H1 (cell line): ENCODE measurements around the gene TEKTIP1.

Source experiments
- EZH2 ChIP-seq: fragments of 200-600 bp; sonication (generic); IDR thresholded peaks from 2 replicates; pipeline ENCODE4 v1.7.1; 2012; ENCODE audit warnings: low read depth, mild to moderate bottlenecking, moderate library complexity, low read length, inconsistent platforms; ENCODE audit not compliant: severe bottlenecking
- JUN ChIP-seq: IDR thresholded peaks from 2 replicates; pipeline ENCODE4 v1.6.1; 2011; ENCODE audit warnings: low read depth, mild to moderate bottlenecking, improper control_type of control experiment, low read length
- USF2 ChIP-seq: IDR thresholded peaks from 2 replicates; pipeline ENCODE4 v1.6.1; 2011; ENCODE audit warnings: low read length, improper control_type of control experiment
- YY1 ChIP-seq: IDR thresholded peaks from 2 replicates; pipeline ENCODE4 v1.6.1; 2011; ENCODE audit warnings: low read depth, mild to moderate bottlenecking, low read length
- TF ChIP-seq, protein P1 (sequence below), 3 experiments: IDR thresholded peaks; 1 replicate in 2 of 3; 2 replicates in 1 of 3; pipeline versions ENCODE4 v1.5.1 to v1.6.1; 2011; ENCODE audit warnings: low read length in 3 of 3, mild to moderate bottlenecking in 3 of 3, inconsistent platforms in 2 of 3, low read depth in 1 of 3, moderate library complexity in 1 of 3; ENCODE audit not compliant: insufficient read depth in 1 of 3; ENCODE audit errors: control extremely low read depth in 1 of 3

DNA sequence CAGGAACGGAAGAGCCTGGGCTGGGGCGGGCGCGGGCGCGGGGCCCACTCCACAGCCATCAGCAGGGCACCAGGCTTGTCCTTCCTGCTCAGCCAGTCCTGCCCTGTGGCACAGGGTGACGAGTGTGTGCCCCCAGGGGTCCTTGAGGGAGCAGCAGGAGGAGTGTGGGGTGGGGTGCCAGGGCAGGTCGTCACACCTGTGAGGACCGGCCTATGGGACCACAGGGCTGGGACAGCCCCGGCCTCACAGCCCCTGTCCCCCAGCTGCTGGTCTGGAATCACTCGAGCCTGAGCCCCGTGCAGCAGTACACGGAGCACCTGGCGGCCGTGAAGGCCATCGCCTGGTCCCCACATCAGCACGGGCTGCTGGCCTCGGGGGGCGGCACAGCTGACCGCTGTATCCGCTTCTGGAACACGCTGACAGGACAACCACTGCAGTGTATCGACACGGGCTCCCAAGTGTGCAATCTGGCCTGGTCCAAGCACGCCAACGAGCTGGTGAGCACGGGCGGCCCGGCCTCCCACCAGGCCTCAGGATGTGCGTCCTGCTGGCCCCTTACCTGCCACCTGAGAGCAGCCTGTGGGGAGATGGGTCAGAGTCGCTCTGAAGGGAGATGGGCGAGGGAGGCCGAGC, 6.7 kb upstream of the TEKTIP1 start:
- TF ChIP-seq, protein P1, sequence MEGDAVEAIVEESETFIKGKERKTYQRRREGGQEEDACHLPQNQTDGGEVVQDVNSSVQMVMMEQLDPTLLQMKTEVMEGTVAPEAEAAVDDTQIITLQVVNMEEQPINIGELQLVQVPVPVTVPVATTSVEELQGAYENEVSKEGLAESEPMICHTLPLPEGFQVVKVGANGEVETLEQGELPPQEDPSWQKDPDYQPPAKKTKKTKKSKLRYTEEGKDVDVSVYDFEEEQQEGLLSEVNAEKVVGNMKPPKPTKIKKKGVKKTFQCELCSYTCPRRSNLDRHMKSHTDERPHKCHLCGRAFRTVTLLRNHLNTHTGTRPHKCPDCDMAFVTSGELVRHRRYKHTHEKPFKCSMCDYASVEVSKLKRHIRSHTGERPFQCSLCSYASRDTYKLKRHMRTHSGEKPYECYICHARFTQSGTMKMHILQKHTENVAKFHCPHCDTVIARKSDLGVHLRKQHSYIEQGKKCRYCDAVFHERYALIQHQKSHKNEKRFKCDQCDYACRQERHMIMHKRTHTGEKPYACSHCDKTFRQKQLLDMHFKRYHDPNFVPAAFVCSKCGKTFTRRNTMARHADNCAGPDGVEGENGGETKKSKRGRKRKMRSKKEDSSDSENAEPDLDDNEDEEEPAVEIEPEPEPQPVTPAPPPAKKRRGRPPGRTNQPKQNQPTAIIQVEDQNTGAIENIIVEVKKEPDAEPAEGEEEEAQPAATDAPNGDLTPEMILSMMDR (IDR thresholded peaks at IDR 0.05; ENCODE audit: control extremely low read depth in 1 of 3, insufficient read depth in 1 of 3, low read depth in 1 of 3, low read length in 3 of 3), result no peak
- TF ChIP-seq JUN (no peak), USF2 (no peak), YY1 (no peak), EZH2 (no peak)
